K562 (cell line): ENCODE results near the gene SLC38A1. TPM values are rescaled to one million over a fixed set of nuclear protein-coding genes. Genes with fewer than 3 reads are reported as not detected.

Experiments
- ATAC-seq: fragments of 200-7000 bp; cut with Tn5 transposase; 3 replicates; pipeline ENCODE4 v1.9.1; 2020; ENCODE audit warnings: moderate library complexity
- BruUV-seq: library from RNA; stranded (reverse); fragments of 400-500 nt; replicated peaks from 2 replicates; lab custom pipeline; 2021; lab: Mats Ljungman, UMichigan
- CTCF ChIA-PET: fragments of 300-600 bp; formaldehyde crosslinking; extraction: SDS; loops from one replicate; lab custom pipeline; 2021; ENCODE audit warnings: low intra/inter-chr PET ratio; lab: Yijun Ruan, JAX
- POLR2A ChIA-PET: fragments of 300-600, 350-650 bp; sonication (Branson Sonifier 250); formaldehyde crosslinking; extraction: SDS; loops from one replicate; lab custom pipeline; 2021; ENCODE audit warnings: antibody characterized with exemption, inconsistent platforms; lab: Yijun Ruan, JAX
- DNase-seq, 4 experiments: peaks; one replicate each; pipeline versions ENCODE4 v3.0.0 to v3.0.0-alpha.2; 2011 to 2018; ENCODE audit warnings: low spot score in 3 of 4, mixed read lengths in 3 of 4; ENCODE audit errors: extremely low read depth in 1 of 4
- FAIRE-seq: peaks from 2 replicates; lab custom pipeline; 2011; peaks lifted over from hg19 to GRCh38; lab: Jason Lieb, UNC
- H2AFZ ChIP-seq: 2 replicates; pipeline ENCODE4 v1.6.0; 2011; ENCODE audit warnings: low read depth, low read length, control low read depth, inconsistent platforms
- H3K27ac ChIP-seq: fragments of 200-600 bp; 3 replicates; pipeline ENCODE4 v1.8.0; 2011; ENCODE audit warnings: low read depth, mild to moderate bottlenecking, control low read depth, inconsistent platforms, low read length, moderate library complexity, mixed read lengths; ENCODE audit errors: extremely low read depth
- H3K27me3 ChIP-seq, 2 experiments: fragments of 300-600 bp in 1 of 2; 2 replicates in 1 of 2; 3 replicates in 1 of 2; pipeline versions ENCODE4 v1.6.0 to v1.8.0; 2011; ENCODE audit warnings: inconsistent platforms in 2 of 2, low read length in 2 of 2, mild to moderate bottlenecking in 1 of 2, mixed read lengths in 1 of 2, moderate library complexity in 1 of 2; ENCODE audit not compliant: control insufficient read depth in 2 of 2, insufficient read depth in 2 of 2
- H3K36me3 ChIP-seq: fragments of 300-600 bp; 3 replicates; pipeline ENCODE4 v1.8.0; 2011; ENCODE audit warnings: mild to moderate bottlenecking, low read length, inconsistent platforms; ENCODE audit not compliant: control insufficient read depth, insufficient read depth
- H3K4me1 ChIP-seq, 2 experiments: fragments of 200-600 bp in 1 of 2; replicated peaks in 1 of 2; 2 replicates in 1 of 2; 3 replicates in 1 of 2; pipeline versions ENCODE4 v1.5.1 to v1.8.0; 2011; ENCODE audit warnings: inconsistent platforms in 2 of 2, low read length in 2 of 2, mild to moderate bottlenecking in 1 of 2, mixed read lengths in 1 of 2, moderate library complexity in 1 of 2; ENCODE audit not compliant: control insufficient read depth in 2 of 2, insufficient read depth in 2 of 2
- H3K4me2 ChIP-seq: 2 replicates; pipeline ENCODE4 v1.6.1; 2011; ENCODE audit warnings: low read length, control low read depth, inconsistent platforms, mixed read lengths; ENCODE audit not compliant: insufficient read depth
- H3K4me3 ChIP-seq: fragments of 200-600 bp; sonication (generic), shearing (Covaris generic); 2 replicates; pipeline ENCODE4 v1.5.1; 2016; ENCODE audit warnings: control low read depth, inconsistent platforms
- H3K79me2 ChIP-seq: fragments of 200-600 bp; 3 replicates; pipeline ENCODE4 v1.8.0; 2011; ENCODE audit warnings: low read length, inconsistent platforms; ENCODE audit not compliant: control insufficient read depth, insufficient read depth
- H3K9ac ChIP-seq, 2 experiments: 2 replicates each; pipeline versions ENCODE4 v1.6.0 to v1.6.1; 2011; ENCODE audit warnings: low read depth in 2 of 2, low read length in 2 of 2, control low read depth in 1 of 2, inconsistent platforms in 1 of 2, mild to moderate bottlenecking in 1 of 2, mixed read lengths in 1 of 2; ENCODE audit not compliant: insufficient read depth in 1 of 2
- H3K9me1 ChIP-seq: one replicate; pipeline ENCODE4 v1.6.0; 2011; ENCODE audit warnings: inconsistent platforms, mild to moderate bottlenecking, low read length, moderate library complexity; ENCODE audit not compliant: control insufficient read depth, insufficient read depth
- H3K9me3 ChIP-seq: replicated peaks from 2 replicates; pipeline ENCODE4 v1.5.1; 2011; ENCODE audit warnings: low read depth, low read length, inconsistent platforms; ENCODE audit not compliant: control insufficient read depth, insufficient read depth
- H4K20me1 ChIP-seq: replicated peaks from 2 replicates; pipeline ENCODE4 v1.6.1; 2011; ENCODE audit warnings: low read length, inconsistent platforms, mixed read lengths; ENCODE audit not compliant: control insufficient read depth, insufficient read depth
- ERF ChIP-seq: fragments of 450-650 bp; formaldehyde crosslinking; IDR thresholded peaks from 2 replicates; pipeline ENCODE4 v1.4.0; 2020; ENCODE audit warnings: mild to moderate bottlenecking, mixed read lengths
- MTA3 ChIP-seq: fragments of 450-650 bp; formaldehyde crosslinking; IDR thresholded peaks from 2 replicates; pipeline ENCODE4 v1.6.1; 2017; ENCODE audit warnings: mild to moderate bottlenecking, borderline replicate concordance
- POU5F1 ChIP-seq: fragments of 150-350 bp; IDR thresholded peaks from 2 replicates; pipeline ENCODE4 v1.6.1; 2014; ENCODE audit warnings: borderline replicate concordance, low read length, low read depth, mild to moderate bottlenecking; ENCODE audit not compliant: partially characterized antibody
- PTRF ChIP-seq: fragments of 450-650 bp; IDR thresholded peaks from 2 replicates; pipeline ENCODE4 v1.6.1; 2016; ENCODE audit warnings: mild to moderate bottlenecking, missing genetic modification characterization, missing compliant biosample characterization
- SIX5 ChIP-seq, 2 experiments: IDR thresholded peaks; 2 replicates each; pipeline ENCODE4 v1.6.1; 2011; ENCODE audit warnings: low read length in 2 of 2, borderline replicate concordance in 1 of 2, low read depth in 1 of 2, mild to moderate bottlenecking in 1 of 2, moderate library complexity in 1 of 2; ENCODE audit not compliant: insufficient read depth in 1 of 2
- TEAD2 ChIP-seq: fragments of 450-650 bp; IDR thresholded peaks from 2 replicates; pipeline ENCODE4 v1.6.1; 2016; ENCODE audit warnings: missing genetic modification characterization, control low read depth, missing compliant biosample characterization
- ZNF444 ChIP-seq: fragments of 250-450 bp; sonication (Bioruptor Pico); IDR thresholded peaks from 2 replicates; pipeline ENCODE4 v1.4.0; 2020; ENCODE audit warnings: mild to moderate bottlenecking, moderate library complexity
- ZNF551 ChIP-seq: fragments of 250-450 bp; sonication (Bioruptor Pico); IDR thresholded peaks from 2 replicates; pipeline ENCODE4 v1.5.0; 2021; ENCODE audit warnings: mild to moderate bottlenecking, moderate library complexity
- whole genome bisulfite sequencing: fragments of 100-300 bp; shearing (Covaris generic); methylation state at CpG from one replicate; pipeline ENCODE4 v1.1.6; 2016; ENCODE audit warnings: low coverage, mixed read lengths; ENCODE audit not compliant: insufficient coverage; ENCODE audit errors: missing lambda C conversion rate; 5-methylcytosine and 5-hydroxymethylcytosine counted together
- in situ Hi-C: fragments of 300-500 bp; cut with MboI; formaldehyde crosslinking; loops from 4 replicates; pipeline ENCODE4 v1.15.0; 2018; ENCODE audit warnings: inconsistent platforms, mixed read lengths
- intact Hi-C: fragments of 100-400 bp; cut with micrococcal nuclease; formaldehyde crosslinking; loops from 2 replicates; pipeline ENCODE4 v1.14.2; 2022
- polyA plus RNA-seq, 8 experiments: library from polyadenylated mRNA; depleted of rRNA in 4 of 8; stranded (reverse) in 5 of 8; unstranded in 3 of 8; fragments of >200 nt; fragmentation: Nextera tagmentation in 2 of 8; fragmentation: Illumina TruSeq in 1 of 8; extraction: Ambion mirVana in 2 of 8; extraction: Trizol in 1 of 8; gene quantifications; 2 replicates each; pipeline versions ENCODE4 v1.2.1 to v1.2.3, GENCODE V29; 2011 to 2014; ENCODE audit warnings: inconsistent platforms in 1 of 8, missing spikeins in 1 of 8
- total RNA-seq, 7 experiments: library from RNA; depleted of rRNA in 6 of 7; stranded (reverse); fragments of >200 nt in 6 of 7; fragmentation: Illumina TruSeq in 2 of 7; extraction: Trizol in 2 of 7; gene quantifications; 2 replicates each; pipeline versions ENCODE4 v1.2.1 to v1.2.3, GENCODE V29; 2011 to 2021; ENCODE audit warnings: low replicate concordance in 1 of 7

The SLC38A1 gene
- total and polyA plus RNA-seq, 9 of the 15 experiments (the other 6 are each of a cell fraction or from before 2014, with no cell fraction given), result 51.9 to 112 (median 75.0) TPM

DNA sequence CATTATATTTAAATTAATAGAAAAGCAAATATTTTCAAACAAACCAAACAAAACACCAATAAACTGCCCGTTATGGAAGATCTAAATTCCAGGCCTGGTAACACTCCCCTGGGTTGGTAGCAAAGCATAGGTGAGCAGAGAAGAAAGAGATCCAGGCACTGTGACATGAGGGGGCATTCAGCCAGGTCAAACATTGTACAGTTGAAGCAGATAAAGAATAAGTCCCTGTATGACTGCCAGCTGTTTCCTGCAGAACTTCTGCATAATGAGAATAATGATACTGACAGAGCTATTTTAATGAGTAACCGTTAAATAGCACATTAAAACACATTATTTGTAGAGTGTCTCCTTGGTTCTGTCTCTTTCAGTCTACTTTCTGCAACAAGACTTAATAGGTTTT is 35.4 kb downstream of the SLC38A1 start:
- H3K4me2 ChIP-seq, result no peak overlapping the region
- POLR2A ChIA-PET, result interaction anchor here (0.8 to 1.4 kb wide), 4 partner anchors 8 to 22 kb away, joined by 3 to 4 read pairs (median 3); no protein-coding TSS in a partner anchor
- H3K9ac ChIP-seq, result no peak overlapping the region
- H3K27me3 ChIP-seq, result no peaks in the 10 kb centered on the region
- no peak overlapping the region for H3K4me3 ChIP-seq
- H3K4me1 ChIP-seq, result no peaks in the 10 kb centered on the region
- TF ChIP-seq ZNF551 (CRISPR knock-in tag) (no peak), POU5F1 (no peak), ZNF444 (CRISPR knock-in tag) (no peak), TEAD2 (no peak), MTA3 (no peak), SIX5 (IDR thresholded peaks at IDR 0.05; ENCODE audit: borderline replicate concordance in 1 of 2, insufficient read depth in 1 of 2, low read depth in 1 of 2, low read length in 2 of 2) (no peak), PTRF (no peak), ERF (no peak)
- 88% methylated on average over 2 of the region's 2 CpGs for WGBS
- DNase-seq (no peak), ATAC-seq (no peak), FAIRE-seq (no peak)
- intact Hi-C loops, result no loop called here
- H3K79me2 ChIP-seq, result peaks cover 71% of the 10 kb centered on the region
- BruUV-seq, result no TSS peak
- H3K9me1 ChIP-seq, result no peaks in the 10 kb centered on the region
- no peaks in the 10 kb centered on the region for H3K9me3 ChIP-seq
- H4K20me1 ChIP-seq, result 0 out of 2 replicates have a peak, but pooled peaks cover 3% of the 10 kb centered on the region
- H3K27ac ChIP-seq, result no peak overlapping the region
- in situ Hi-C loops, result no loop called here
- no peak overlapping the region for H2AFZ ChIP-seq
- CTCF ChIA-PET, result no interaction called here
- peaks cover 81% of the 10 kb centered on the region for H3K36me3 ChIP-seq
